HG02763 (cell line): ENCODE data around the gene ITGAL.

Experiments used
- ATAC-seq: cut with Tn5 transposase; IDR thresholded peaks from one replicate; pipeline ENCODE4 v1.9.1; 2021; ENCODE audit warnings: mild to moderate bottlenecking, moderate library complexity; ENCODE audit not compliant: unreplicated experiment

The ITGAL gene

DNA sequence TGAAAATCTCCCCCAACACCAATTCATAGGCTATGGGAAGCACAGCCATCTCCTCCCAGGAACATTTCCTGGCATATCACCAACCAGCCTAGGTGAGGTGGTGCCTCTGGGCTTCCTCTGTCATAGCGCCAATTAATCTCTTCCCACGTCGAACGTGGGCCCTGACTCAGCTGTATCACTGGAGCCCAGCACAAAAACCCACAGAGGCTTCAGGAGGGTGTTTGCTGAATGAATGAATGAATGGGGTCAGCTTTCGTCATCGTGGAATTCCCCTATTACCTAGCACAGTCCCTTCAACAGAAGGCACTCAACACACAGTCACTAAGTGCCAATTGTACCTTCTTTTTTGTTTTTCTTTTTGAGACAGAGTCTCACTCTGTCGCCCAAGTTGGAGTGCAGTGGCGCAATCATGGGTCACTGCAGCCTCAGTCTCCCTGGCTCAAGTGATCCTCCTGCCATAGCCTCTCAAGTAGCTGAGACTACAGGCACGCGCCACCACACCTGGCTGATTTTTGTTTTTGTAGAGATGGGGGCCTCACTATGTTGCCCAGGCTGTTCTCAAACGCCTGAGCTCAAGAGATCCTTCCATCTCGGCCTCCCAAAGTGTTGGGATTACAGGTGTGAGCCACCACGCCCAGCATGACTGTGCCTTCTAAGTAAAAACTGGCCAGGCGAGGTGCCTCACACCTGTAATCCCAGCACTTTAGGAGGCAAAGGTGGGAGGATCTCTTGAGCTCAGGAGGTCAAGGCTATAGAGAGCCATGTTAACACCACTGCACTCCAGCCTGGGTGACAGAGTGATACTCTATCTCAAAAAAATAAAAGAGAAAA is 94.8 kb downstream of the ITGAL start:
- no peak for ATAC-seq

- no peak for ATAC-seq
Measured at GRCh38 chr16:30567991-30568638, 95.6 kb downstream of the ITGAL start.

- no peak for ATAC-seq
Measured at GRCh38 chr16:30569281-30569680, 96.7 kb downstream of the ITGAL start.

GRCh38 chr16:30569746-30570635 is 97.4 kb downstream of the ITGAL start:
- no peak for ATAC-seq

GRCh38 chr16:30570636-30571444 is 98.3 kb downstream of the ITGAL start:
- ATAC-seq: no peak

DNA sequence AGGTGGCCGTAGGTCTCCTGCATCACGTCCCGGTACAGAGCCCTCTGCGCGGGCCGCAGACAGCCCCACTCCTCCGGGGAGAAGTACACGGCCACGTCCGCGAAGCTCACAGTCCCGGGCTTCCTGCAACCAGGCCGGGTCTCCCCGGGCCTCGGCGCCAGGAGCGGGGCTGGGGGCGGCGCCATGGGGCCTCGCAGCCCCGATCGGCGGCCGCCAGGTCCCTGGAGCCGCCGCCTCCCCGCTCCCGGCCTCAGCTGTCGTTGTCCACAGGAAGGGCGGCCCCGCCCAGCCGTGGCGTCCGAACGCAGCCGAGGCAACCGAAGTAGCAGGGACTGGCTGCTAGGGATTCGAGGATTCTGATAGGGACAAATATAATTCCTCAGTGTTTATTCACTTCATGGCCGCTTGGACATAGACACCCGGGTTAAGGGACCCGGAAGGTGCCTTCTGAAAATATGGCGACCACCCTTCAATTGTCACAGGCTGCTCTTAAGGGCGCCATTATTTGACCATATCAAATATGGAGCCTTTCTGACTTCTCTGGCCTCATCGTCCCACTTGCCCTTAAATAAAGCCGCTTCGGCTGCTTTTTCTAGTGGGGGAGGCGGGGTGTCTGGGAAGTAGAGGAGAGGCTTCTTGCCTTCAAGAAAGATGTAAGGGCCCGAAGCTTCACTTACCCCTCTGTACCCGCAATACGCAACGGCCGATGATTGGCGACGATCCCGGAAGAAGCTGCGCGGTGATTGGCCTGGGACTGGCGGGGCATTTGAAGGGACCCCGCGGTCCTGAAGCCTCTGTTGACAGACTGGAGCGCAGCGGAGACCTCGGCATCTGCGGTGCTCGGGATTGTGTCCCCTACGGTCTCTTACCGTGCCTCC is 99.1 kb downstream of the ITGAL start, which contains the start of gene ZNF688:
Gene ZNF688, minus strand, starts transcription at position 270 of the 878 bp plus-strand sequence. Its CDS starts 85 bp downstream, at position 185.
- ATAC-seq: peak; percentile 72
